HepG2 (cell line): ENCODE measurements around the gene TKFC. TPM values are rescaled to one million over a fixed set of nuclear protein-coding genes. Genes with fewer than 3 reads are reported as not detected.

Source experiments
- EEA1 ChIP-seq: sonication (generic); formaldehyde crosslinking; IDR thresholded peaks from 2 replicates; pipeline ENCODE4 v1.5.1; 2020; ENCODE audit warnings: mild to moderate bottlenecking, missing genetic modification reagents, borderline replicate concordance
- JDP2 ChIP-seq: sonication (generic); formaldehyde crosslinking; IDR thresholded peaks from 2 replicates; pipeline ENCODE4 v1.8.1; 2022; ENCODE audit warnings: missing genetic modification reagents, borderline replicate concordance
- MED8 ChIP-seq: sonication (generic); formaldehyde crosslinking; IDR thresholded peaks from 2 replicates; pipeline ENCODE4 v1.8.1; 2023; ENCODE audit warnings: mild to moderate bottlenecking, missing genetic modification reagents; ENCODE audit not compliant: insufficient replicate concordance
- PHF8 ChIP-seq: sonication (generic); formaldehyde crosslinking; IDR thresholded peaks from 2 replicates; pipeline ENCODE4 v1.5.0; 2020; ENCODE audit warnings: missing genetic modification reagents
- SP4 ChIP-seq: sonication (generic); formaldehyde crosslinking; IDR thresholded peaks from 2 replicates; pipeline ENCODE4 v1.8.1; 2023; ENCODE audit warnings: mild to moderate bottlenecking, missing genetic modification reagents
- TAF15 ChIP-seq: fragments of 200-400 bp; formaldehyde crosslinking; IDR thresholded peaks from one replicate; pipeline ENCODE4 v1.6.1; 2018; ENCODE audit warnings: mild to moderate bottlenecking, low read depth, low read length; ENCODE audit not compliant: poor library complexity, severe bottlenecking
- TFE3 ChIP-seq: IDR thresholded peaks from 2 replicates; pipeline ENCODE4 v1.6.1; 2016
- ZC3H13 ChIP-seq: sonication (generic); formaldehyde crosslinking; IDR thresholded peaks from 2 replicates; pipeline ENCODE4 v1.8.1; 2023; ENCODE audit warnings: mild to moderate bottlenecking, missing genetic modification reagents, moderate library complexity
- ZNF282 ChIP-seq: fragments of 450-650 bp; IDR thresholded peaks from 2 replicates; pipeline ENCODE4 v1.6.1; 2018; ENCODE audit not compliant: partially characterized antibody
- ZNF329 ChIP-seq: sonication (generic); formaldehyde crosslinking; IDR thresholded peaks from 2 replicates; pipeline ENCODE4 v1.9.0; 2021; ENCODE audit warnings: low read depth, mild to moderate bottlenecking, missing genetic modification reagents
- polyA plus RNA-seq, 8 experiments: library from polyadenylated mRNA; depleted of rRNA in 3 of 8; stranded (reverse) in 7 of 8; unstranded in 1 of 8; fragments of >200 nt; fragmentation: Illumina TruSeq in 4 of 8; extraction: Trizol in 4 of 8; gene quantifications; 2 replicates each; pipeline versions ENCODE4 v1.2.1 to v1.2.3, GENCODE V29; 2011 to 2016; ENCODE audit warnings: low read depth in 4 of 8, missing spikeins in 1 of 8, mixed read lengths in 1 of 8; ENCODE audit not compliant: insufficient read depth in 1 of 8
- total RNA-seq, 5 experiments: library from RNA; depleted of rRNA; stranded (reverse); fragments of >200 nt; fragmentation: Illumina TruSeq; extraction: Trizol; gene quantifications; 2 replicates each; pipeline ENCODE4 v1.2.3, GENCODE V29; 2016; ENCODE audit warnings: low read depth in 1 of 5
- TF ChIP-seq, protein P1 (sequence below): IDR thresholded peaks from 2 replicates; pipeline ENCODE4 v1.6.1; 2016; ENCODE audit warnings: low read depth, control low read depth
- TF ChIP-seq, protein P2 (sequence below): sonication (generic); formaldehyde crosslinking; IDR thresholded peaks from 2 replicates; pipeline ENCODE4 v1.4.0; 2020; ENCODE audit warnings: missing genetic modification reagents, borderline replicate concordance
- TF ChIP-seq, protein P3 (sequence below): fragments of 450-650 bp; IDR thresholded peaks from 2 replicates; pipeline ENCODE4 v1.6.1; 2017
- TF ChIP-seq, protein P4 (sequence below): sonication (generic); formaldehyde crosslinking; IDR thresholded peaks from 2 replicates; pipeline ENCODE4 v1.5.1; 2020; ENCODE audit warnings: mild to moderate bottlenecking, missing genetic modification reagents, borderline replicate concordance

The TKFC gene
- total and polyA plus RNA-seq, 2 of the 13 experiments (the other 11 are each of a cell fraction or from before 2014, with no cell fraction given) = 147 to 197 TPM

- TF ChIP-seq PHF8 (CRISPR knock-in tag) = no peak
- TF ChIP-seq, protein P1, sequence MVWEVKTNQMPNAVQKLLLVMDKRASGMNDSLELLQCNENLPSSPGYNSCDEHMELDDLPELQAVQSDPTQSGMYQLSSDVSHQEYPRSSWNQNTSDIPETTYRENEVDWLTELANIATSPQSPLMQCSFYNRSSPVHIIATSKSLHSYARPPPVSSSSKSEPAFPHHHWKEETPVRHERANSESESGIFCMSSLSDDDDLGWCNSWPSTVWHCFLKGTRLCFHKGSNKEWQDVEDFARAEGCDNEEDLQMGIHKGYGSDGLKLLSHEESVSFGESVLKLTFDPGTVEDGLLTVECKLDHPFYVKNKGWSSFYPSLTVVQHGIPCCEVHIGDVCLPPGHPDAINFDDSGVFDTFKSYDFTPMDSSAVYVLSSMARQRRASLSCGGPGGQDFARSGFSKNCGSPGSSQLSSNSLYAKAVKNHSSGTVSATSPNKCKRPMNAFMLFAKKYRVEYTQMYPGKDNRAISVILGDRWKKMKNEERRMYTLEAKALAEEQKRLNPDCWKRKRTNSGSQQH (CRISPR knock-in tag) = no peak
- no peak for TF ChIP-seq TAF15
- TF ChIP-seq SP4 = peak; percentile 50; the same call in 1 of the 2 replicates
- peak; percentile 45; the same call in 1 of the 2 replicates for TF ChIP-seq TFE3 (CRISPR knock-in tag)
- no peak for TF ChIP-seq ZNF282
- TF ChIP-seq, protein P2, sequence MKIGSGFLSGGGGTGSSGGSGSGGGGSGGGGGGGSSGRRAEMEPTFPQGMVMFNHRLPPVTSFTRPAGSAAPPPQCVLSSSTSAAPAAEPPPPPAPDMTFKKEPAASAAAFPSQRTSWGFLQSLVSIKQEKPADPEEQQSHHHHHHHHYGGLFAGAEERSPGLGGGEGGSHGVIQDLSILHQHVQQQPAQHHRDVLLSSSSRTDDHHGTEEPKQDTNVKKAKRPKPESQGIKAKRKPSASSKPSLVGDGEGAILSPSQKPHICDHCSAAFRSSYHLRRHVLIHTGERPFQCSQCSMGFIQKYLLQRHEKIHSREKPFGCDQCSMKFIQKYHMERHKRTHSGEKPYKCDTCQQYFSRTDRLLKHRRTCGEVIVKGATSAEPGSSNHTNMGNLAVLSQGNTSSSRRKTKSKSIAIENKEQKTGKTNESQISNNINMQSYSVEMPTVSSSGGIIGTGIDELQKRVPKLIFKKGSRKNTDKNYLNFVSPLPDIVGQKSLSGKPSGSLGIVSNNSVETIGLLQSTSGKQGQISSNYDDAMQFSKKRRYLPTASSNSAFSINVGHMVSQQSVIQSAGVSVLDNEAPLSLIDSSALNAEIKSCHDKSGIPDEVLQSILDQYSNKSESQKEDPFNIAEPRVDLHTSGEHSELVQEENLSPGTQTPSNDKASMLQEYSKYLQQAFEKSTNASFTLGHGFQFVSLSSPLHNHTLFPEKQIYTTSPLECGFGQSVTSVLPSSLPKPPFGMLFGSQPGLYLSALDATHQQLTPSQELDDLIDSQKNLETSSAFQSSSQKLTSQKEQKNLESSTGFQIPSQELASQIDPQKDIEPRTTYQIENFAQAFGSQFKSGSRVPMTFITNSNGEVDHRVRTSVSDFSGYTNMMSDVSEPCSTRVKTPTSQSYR (CRISPR knock-in tag) = no peak
- TF ChIP-seq JDP2 (CRISPR knock-in tag) = no peak; the same call in 1 of the 2 replicates
- no peak for TF ChIP-seq EEA1 (CRISPR knock-in tag)
- TF ChIP-seq, protein P3, sequence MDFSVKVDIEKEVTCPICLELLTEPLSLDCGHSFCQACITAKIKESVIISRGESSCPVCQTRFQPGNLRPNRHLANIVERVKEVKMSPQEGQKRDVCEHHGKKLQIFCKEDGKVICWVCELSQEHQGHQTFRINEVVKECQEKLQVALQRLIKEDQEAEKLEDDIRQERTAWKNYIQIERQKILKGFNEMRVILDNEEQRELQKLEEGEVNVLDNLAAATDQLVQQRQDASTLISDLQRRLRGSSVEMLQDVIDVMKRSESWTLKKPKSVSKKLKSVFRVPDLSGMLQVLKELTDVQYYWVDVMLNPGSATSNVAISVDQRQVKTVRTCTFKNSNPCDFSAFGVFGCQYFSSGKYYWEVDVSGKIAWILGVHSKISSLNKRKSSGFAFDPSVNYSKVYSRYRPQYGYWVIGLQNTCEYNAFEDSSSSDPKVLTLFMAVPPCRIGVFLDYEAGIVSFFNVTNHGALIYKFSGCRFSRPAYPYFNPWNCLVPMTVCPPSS = no peak
- no peak; the same call in 1 of the 2 replicates for TF ChIP-seq ZC3H13 (CRISPR knock-in tag)
- TF ChIP-seq ZNF329 (CRISPR knock-in tag) = no peak
- TF ChIP-seq, protein P4, sequence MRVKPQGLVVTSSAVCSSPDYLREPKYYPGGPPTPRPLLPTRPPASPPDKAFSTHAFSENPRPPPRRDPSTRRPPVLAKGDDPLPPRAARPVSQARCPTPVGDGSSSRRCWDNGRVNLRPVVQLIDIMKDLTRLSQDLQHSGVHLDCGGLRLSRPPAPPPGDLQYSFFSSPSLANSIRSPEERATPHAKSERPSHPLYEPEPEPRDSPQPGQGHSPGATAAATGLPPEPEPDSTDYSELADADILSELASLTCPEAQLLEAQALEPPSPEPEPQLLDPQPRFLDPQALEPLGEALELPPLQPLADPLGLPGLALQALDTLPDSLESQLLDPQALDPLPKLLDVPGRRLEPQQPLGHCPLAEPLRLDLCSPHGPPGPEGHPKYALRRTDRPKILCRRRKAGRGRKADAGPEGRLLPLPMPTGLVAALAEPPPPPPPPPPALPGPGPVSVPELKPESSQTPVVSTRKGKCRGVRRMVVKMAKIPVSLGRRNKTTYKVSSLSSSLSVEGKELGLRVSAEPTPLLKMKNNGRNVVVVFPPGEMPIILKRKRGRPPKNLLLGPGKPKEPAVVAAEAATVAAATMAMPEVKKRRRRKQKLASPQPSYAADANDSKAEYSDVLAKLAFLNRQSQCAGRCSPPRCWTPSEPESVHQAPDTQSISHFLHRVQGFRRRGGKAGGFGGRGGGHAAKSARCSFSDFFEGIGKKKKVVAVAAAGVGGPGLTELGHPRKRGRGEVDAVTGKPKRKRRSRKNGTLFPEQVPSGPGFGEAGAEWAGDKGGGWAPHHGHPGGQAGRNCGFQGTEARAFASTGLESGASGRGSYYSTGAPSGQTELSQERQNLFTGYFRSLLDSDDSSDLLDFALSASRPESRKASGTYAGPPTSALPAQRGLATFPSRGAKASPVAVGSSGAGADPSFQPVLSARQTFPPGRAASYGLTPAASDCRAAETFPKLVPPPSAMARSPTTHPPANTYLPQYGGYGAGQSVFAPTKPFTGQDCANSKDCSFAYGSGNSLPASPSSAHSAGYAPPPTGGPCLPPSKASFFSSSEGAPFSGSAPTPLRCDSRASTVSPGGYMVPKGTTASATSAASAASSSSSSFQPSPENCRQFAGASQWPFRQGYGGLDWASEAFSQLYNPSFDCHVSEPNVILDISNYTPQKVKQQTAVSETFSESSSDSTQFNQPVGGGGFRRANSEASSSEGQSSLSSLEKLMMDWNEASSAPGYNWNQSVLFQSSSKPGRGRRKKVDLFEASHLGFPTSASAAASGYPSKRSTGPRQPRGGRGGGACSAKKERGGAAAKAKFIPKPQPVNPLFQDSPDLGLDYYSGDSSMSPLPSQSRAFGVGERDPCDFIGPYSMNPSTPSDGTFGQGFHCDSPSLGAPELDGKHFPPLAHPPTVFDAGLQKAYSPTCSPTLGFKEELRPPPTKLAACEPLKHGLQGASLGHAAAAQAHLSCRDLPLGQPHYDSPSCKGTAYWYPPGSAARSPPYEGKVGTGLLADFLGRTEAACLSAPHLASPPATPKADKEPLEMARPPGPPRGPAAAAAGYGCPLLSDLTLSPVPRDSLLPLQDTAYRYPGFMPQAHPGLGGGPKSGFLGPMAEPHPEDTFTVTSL = peak; percentile 51; the same call in 1 of the 2 replicates
- TF ChIP-seq MED8 (CRISPR knock-in tag) = no peak
Observed at GRCh38 chr11:61369372-61370348, 36.6 kb downstream of the TKFC start (continued).
